Trophoblast cell (in vitro differentiated cells and primary cell): ENCODE data around the gene FOXP2.

ENCODE experiments used
- DNase-seq, 2 donors: peaks; one replicate each; pipeline ENCODE4 v3.0.0-alpha.2; 2016
- H2AFZ ChIP-seq: 2 replicates; pipeline ENCODE4 v1.6.1; 2013; ENCODE audit warnings: low read length, moderate library complexity, mild to moderate bottlenecking; ENCODE audit not compliant: insufficient read depth, poor library complexity
- H2AK5ac ChIP-seq: 2 replicates; pipeline ENCODE4 v1.6.1; 2013; ENCODE audit warnings: mild to moderate bottlenecking, low read length
- H2BK120ac ChIP-seq: 2 replicates; pipeline ENCODE4 v1.6.1; 2013; ENCODE audit warnings: low read length, mild to moderate bottlenecking, moderate library complexity; ENCODE audit not compliant: insufficient read depth, poor library complexity
- H2BK12ac ChIP-seq: 2 replicates; pipeline ENCODE4 v1.6.1; 2013; ENCODE audit warnings: mild to moderate bottlenecking, low read length, moderate library complexity
- H2BK5ac ChIP-seq: 2 replicates; pipeline ENCODE4 v1.6.1; 2013; ENCODE audit warnings: low read length, low read depth, moderate library complexity, mild to moderate bottlenecking; ENCODE audit not compliant: poor library complexity
- H3K14ac ChIP-seq: 2 replicates; pipeline ENCODE4 v1.6.1; 2013; ENCODE audit warnings: mild to moderate bottlenecking, low read length
- H3K18ac ChIP-seq: 2 replicates; pipeline ENCODE4 v1.6.1; 2013; ENCODE audit warnings: mild to moderate bottlenecking, low read length
- H3K23ac ChIP-seq: 2 replicates; pipeline ENCODE4 v1.6.1; 2013; ENCODE audit warnings: low read length
- H3K27ac ChIP-seq: 2 replicates; pipeline ENCODE4 v1.5.1; 2013; ENCODE audit warnings: low read depth, mild to moderate bottlenecking, inconsistent platforms, low read length, moderate library complexity
- H3K27me3 ChIP-seq: 2 replicates; pipeline ENCODE4 v1.6.1; 2013; ENCODE audit warnings: inconsistent platforms, mild to moderate bottlenecking, low read length, moderate library complexity; ENCODE audit not compliant: insufficient read depth
- H3K36me3 ChIP-seq, 2 experiments: 1 replicate in 1 of 2; 2 replicates in 1 of 2; pipeline ENCODE4 v1.6.1; 2013; ENCODE audit warnings: low read length in 2 of 2, mild to moderate bottlenecking in 2 of 2, moderate library complexity in 1 of 2; ENCODE audit not compliant: insufficient read depth in 2 of 2, control insufficient read depth in 1 of 2
- H3K4ac ChIP-seq: 2 replicates; pipeline ENCODE4 v1.6.1; 2013; ENCODE audit warnings: low read depth, mild to moderate bottlenecking, low read length, moderate library complexity
- H3K4me1 ChIP-seq, 2 experiments: 1 replicate in 1 of 2; 2 replicates in 1 of 2; pipeline ENCODE4 v1.6.1; 2013; ENCODE audit warnings: low read length in 2 of 2, mild to moderate bottlenecking in 2 of 2, moderate library complexity in 1 of 2; ENCODE audit not compliant: insufficient read depth in 2 of 2, control insufficient read depth in 1 of 2
- H3K4me2 ChIP-seq: 2 replicates; pipeline ENCODE4 v1.6.1; 2013; ENCODE audit warnings: inconsistent platforms, mild to moderate bottlenecking, low read length, moderate library complexity
- H3K4me3 ChIP-seq: 2 replicates; pipeline ENCODE4 v1.5.1; 2013; ENCODE audit warnings: mild to moderate bottlenecking, low read depth, low read length, inconsistent platforms
- H3K79me1 ChIP-seq: one replicate; pipeline ENCODE4 v1.6.1; 2013; ENCODE audit warnings: low read length
- H3K79me2 ChIP-seq: 2 replicates; pipeline ENCODE4 v1.6.1; 2013; ENCODE audit warnings: low read length, mild to moderate bottlenecking; ENCODE audit not compliant: control insufficient read depth, insufficient read depth, poor library complexity
- H3K9ac ChIP-seq: 2 replicates; pipeline ENCODE4 v1.6.1; 2013; ENCODE audit warnings: mild to moderate bottlenecking, low read length
- H3K9me3 ChIP-seq: 2 replicates; pipeline ENCODE4 v1.6.1; 2013; ENCODE audit warnings: low read depth, mild to moderate bottlenecking, control low read depth, inconsistent platforms, low read length; ENCODE audit not compliant: insufficient read depth
- H4K12ac ChIP-seq: 2 replicates; pipeline ENCODE4 v1.6.1; 2013; ENCODE audit warnings: low read depth, mild to moderate bottlenecking, low read length, moderate library complexity
- H4K8ac ChIP-seq: 2 replicates; pipeline ENCODE4 v1.6.1; 2013; ENCODE audit warnings: low read depth, mild to moderate bottlenecking, low read length, moderate library complexity
- H4K91ac ChIP-seq: one replicate; pipeline ENCODE4 v1.6.1; 2013; ENCODE audit warnings: low read depth, mild to moderate bottlenecking, low read length, moderate library complexity
- WGBS: extraction: QIAGEN DNeasy Blood & Tissue Kit; methylation state at CpG from one replicate; pipeline ENCODE4 v1.1.7; 2013; ENCODE audit warnings: missing lambda C conversion rate; ENCODE audit not compliant: insufficient read length, insufficient coverage; ENCODE audit errors: extremely low coverage; 5-methylcytosine and 5-hydroxymethylcytosine counted together

FOXP2 gene

DNA sequence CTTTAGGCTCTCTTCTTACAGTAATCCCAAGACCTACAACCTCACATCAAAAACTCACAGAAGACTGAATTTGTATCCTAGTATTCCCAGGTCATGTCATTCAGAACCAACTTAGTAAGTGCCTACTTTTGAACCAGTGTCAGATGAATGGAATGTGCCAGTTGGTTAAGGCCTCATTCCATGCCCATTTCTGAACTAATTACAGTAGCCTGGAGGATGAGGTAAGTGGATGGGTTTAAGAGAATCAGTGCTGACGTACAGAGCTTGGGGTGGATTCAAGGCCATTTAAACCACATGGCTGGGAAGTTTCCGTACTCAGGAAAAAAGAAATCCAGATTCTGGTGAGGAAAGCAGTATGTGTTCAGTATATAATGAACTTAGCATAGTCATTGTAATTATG, 21.9 kb upstream of the FOXP2 start:
- H3K18ac ChIP-seq, result no peak overlapping the region
- H4K8ac ChIP-seq, result no peak overlapping the region
- no CpG with 5 or more reads among the region's 2 CpGs for WGBS
- no peak overlapping the region for H3K4me2 ChIP-seq
- H3K36me3 ChIP-seq, result no peaks in the 10 kb centered on the region
- H2BK120ac ChIP-seq, result no peak overlapping the region
- H2BK12ac ChIP-seq, result no peak overlapping the region
- H2AK5ac ChIP-seq, result no peak overlapping the region
- no peaks in the 10 kb centered on the region for H3K4me1 ChIP-seq
- H3K9me3 ChIP-seq, result no peaks in the 10 kb centered on the region
- no peak overlapping the region for H3K14ac ChIP-seq
- no peaks in the 10 kb centered on the region for H3K27me3 ChIP-seq
- no peak overlapping the region for H2AFZ ChIP-seq
- H3K4me3 ChIP-seq, result no peak overlapping the region
- H4K91ac ChIP-seq, result no peak overlapping the region
- no peak overlapping the region for H3K23ac ChIP-seq
- no peak overlapping the region for H3K9ac ChIP-seq
- no peak overlapping the region for H3K27ac ChIP-seq
- H3K4ac ChIP-seq, result no peak overlapping the region
- H3K79me2 ChIP-seq, result no peaks in the 10 kb centered on the region
- no peak for DNase-seq
- H2BK5ac ChIP-seq, result no peak overlapping the region
- no peak overlapping the region for H4K12ac ChIP-seq
- no peaks in the 10 kb centered on the region for H3K79me1 ChIP-seq

DNA sequence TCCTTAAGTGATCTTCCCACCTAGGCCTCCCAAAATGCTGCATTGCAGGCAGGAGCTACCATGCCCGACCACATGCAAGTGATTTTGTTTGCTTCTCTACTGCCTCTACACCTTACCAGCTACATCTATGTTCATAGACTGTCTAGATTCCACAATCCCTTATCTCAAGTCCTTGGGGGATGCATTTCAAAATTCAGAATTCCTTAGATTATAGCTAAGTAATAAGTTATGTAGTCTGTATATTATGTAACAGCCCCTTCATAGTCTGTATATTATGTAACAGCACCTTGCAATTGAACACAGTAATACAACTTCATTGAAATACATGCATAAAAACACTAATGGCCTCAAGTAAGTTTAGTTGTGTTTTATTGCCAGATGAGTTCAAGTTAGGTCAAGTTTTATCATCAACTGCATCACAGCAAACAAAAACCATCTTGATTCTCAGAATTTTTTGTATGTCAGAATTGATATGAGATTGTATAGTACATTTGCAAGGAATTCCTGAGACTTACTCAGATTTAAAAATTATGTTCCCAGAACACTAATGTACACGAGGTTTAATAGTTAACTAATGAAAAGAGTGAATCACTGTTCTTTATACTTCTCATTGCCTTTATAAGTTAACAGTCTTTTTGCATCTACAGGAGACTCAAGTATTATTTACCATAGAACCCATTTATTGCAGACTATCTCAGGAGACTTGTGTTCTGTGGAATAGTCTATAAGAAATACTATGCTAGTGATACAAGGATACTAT, 11.6 kb upstream of the FOXP2 start:
- peak in 1 of 2 donors; percentile 71 for DNase-seq
- Histone ChIP-seq H3K27ac (no peak overlapping the region), H3K14ac (no peak overlapping the region), H4K12ac (no peak overlapping the region), H3K4me3 (no peak overlapping the region), H4K91ac (no peak overlapping the region), H2BK120ac (no peak overlapping the region), H4K8ac (no peak overlapping the region), H3K23ac (no peak overlapping the region), H3K79me2 (no peaks in the 10 kb centered on the region), H3K4me1 (no peaks in the 10 kb centered on the region), H3K79me1 (no peaks in the 10 kb centered on the region), H3K9me3 (no peaks in the 10 kb centered on the region), H2BK12ac (no peak overlapping the region), H3K4ac (no peak overlapping the region), H2AFZ (no peak overlapping the region), H2AK5ac (no peak overlapping the region), H3K27me3 (no peaks in the 10 kb centered on the region), H3K4me2 (no peak overlapping the region), H3K18ac (no peak overlapping the region), H3K36me3 (no peaks in the 10 kb centered on the region), H2BK5ac (no peak overlapping the region), H3K9ac (no peak overlapping the region)
- WGBS, result no CpG with 5 or more reads among the region's 2 CpGs

DNA sequence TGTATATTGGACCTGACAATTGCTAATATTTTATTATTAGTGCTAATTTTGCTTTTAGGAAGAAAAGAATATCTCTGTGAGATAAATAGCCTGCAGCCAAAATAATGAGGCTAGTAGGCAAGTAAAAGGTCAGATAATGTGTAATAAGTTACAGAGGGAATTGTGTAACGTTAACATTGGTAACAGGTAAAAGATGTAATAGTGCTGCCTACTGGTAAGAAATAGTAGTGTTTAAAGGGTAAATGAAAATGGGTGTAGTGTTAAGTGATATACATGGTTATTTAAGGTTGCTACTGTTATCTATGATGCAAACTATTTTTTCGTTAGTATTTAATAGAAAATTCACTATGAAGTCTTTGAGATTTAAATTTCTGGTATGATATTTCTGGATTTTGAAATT, 9.2 kb upstream of the FOXP2 start:
- no peak overlapping the region for H4K91ac ChIP-seq

DNA sequence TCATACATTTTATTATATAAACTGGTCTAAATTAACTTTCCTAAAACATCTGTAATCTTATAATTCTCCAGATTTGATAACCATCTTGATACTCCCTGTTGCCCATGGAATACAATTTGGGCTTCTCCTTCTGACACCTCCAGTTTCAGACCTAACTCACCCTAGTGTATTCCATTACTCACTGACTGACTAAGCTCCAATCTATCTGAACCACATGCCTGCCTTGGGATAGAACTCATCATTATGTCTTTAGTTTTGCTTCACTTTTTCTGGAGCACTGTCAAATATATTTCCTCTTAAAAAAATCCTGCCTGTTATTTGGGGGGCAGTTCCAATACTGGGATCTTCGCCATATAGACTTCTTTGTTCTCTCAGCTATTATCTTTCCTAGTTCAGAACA, 4.9 kb upstream of the FOXP2 start:
- no peaks in the 10 kb centered on the region for H3K4me1 ChIP-seq
- H3K9ac ChIP-seq, result no peak overlapping the region
- H2AFZ ChIP-seq, result no peak overlapping the region
- H3K27me3 ChIP-seq, result no peaks in the 10 kb centered on the region
- no peak overlapping the region for H4K8ac ChIP-seq
- H3K27ac ChIP-seq, result no peak overlapping the region
- H2BK5ac ChIP-seq, result no peak overlapping the region
- H4K91ac ChIP-seq, result no peak overlapping the region
- no peak overlapping the region for H3K23ac ChIP-seq
- H3K4me2 ChIP-seq, result no peak overlapping the region
- H3K79me1 ChIP-seq, result no peaks in the 10 kb centered on the region
- no peaks in the 10 kb centered on the region for H3K9me3 ChIP-seq
- no peak overlapping the region for H2BK12ac ChIP-seq
- H4K12ac ChIP-seq, result no peak overlapping the region
- H2BK120ac ChIP-seq, result no peak overlapping the region
- WGBS, result no CpG with 5 or more reads among the region's 1 CpG
- no peaks in the 10 kb centered on the region for H3K79me2 ChIP-seq
- H2AK5ac ChIP-seq, result no peak overlapping the region
- H3K14ac ChIP-seq, result no peak overlapping the region
- H3K4me3 ChIP-seq, result no peak overlapping the region
- no peak for DNase-seq
- no peak overlapping the region for H3K4ac ChIP-seq
- no peaks in the 10 kb centered on the region for H3K36me3 ChIP-seq
- H3K18ac ChIP-seq, result no peak overlapping the region

More for the DNA sequence above, 9.2 kb upstream of the FOXP2 start:
- no peak overlapping the region for H2BK120ac ChIP-seq
- H3K18ac ChIP-seq, result no peak overlapping the region
- no peaks in the 10 kb centered on the region for H3K4me1 ChIP-seq
- H2AK5ac ChIP-seq, result no peak overlapping the region
- no CpG with 5 or more reads among the region's 2 CpGs for WGBS
- no peak overlapping the region for H3K4me2 ChIP-seq
- H2BK5ac ChIP-seq, result no peak overlapping the region
- H3K27me3 ChIP-seq, result no peaks in the 10 kb centered on the region
- peak in 1 of 2 donors; percentile 41 for DNase-seq
- no peak overlapping the region for H3K14ac ChIP-seq
- H3K4ac ChIP-seq, result no peak overlapping the region
- H3K36me3 ChIP-seq, result no peaks in the 10 kb centered on the region
- no peaks in the 10 kb centered on the region for H3K79me2 ChIP-seq
- H2BK12ac ChIP-seq, result no peak overlapping the region
- H4K12ac ChIP-seq, result no peak overlapping the region
- no peak overlapping the region for H3K4me3 ChIP-seq
- H2AFZ ChIP-seq, result no peak overlapping the region
- H3K27ac ChIP-seq, result no peak overlapping the region
- H3K9ac ChIP-seq, result no peak overlapping the region
- H3K23ac ChIP-seq, result no peak overlapping the region
- no peaks in the 10 kb centered on the region for H3K9me3 ChIP-seq
- H4K8ac ChIP-seq, result no peak overlapping the region
- no peaks in the 10 kb centered on the region for H3K79me1 ChIP-seq
